DND-41 (cell line): ENCODE measurements around the gene CHSY1.

Experiments used
- ATAC-seq: fragments of 200-7000 bp; cut with Tn5 transposase; 3 replicates; pipeline ENCODE4 v1.9.1; 2021; ENCODE audit warnings: low read depth; ENCODE audit not compliant: insufficient read depth
- DNase-seq: peaks from one replicate; pipeline ENCODE4 v3.0.0-alpha.2; 2020
- H2AFZ ChIP-seq: 2 replicates; pipeline ENCODE4 v1.6.0; 2012; ENCODE audit warnings: low read depth, low read length
- H3K27ac ChIP-seq: 2 replicates; pipeline ENCODE4 v1.5.1; 2012; ENCODE audit warnings: low read length, inconsistent platforms
- H3K27me3 ChIP-seq: fragments of 200-600 bp; sonication (generic); 2 replicates; pipeline ENCODE4 v1.6.0; 2012; ENCODE audit warnings: low read length, mild to moderate bottlenecking, inconsistent platforms; ENCODE audit not compliant: insufficient read depth, poor library complexity
- H3K36me3 ChIP-seq: 2 replicates; pipeline ENCODE4 v1.5.1; 2012; ENCODE audit warnings: low read length, inconsistent platforms; ENCODE audit not compliant: insufficient read depth
- H3K4me1 ChIP-seq: 2 replicates; pipeline ENCODE4 v1.5.1; 2012; ENCODE audit warnings: mild to moderate bottlenecking, low read length; ENCODE audit not compliant: insufficient read depth
- H3K4me2 ChIP-seq: 2 replicates; pipeline ENCODE4 v1.6.0; 2012; ENCODE audit warnings: mild to moderate bottlenecking, moderate library complexity, low read length, inconsistent platforms; ENCODE audit not compliant: insufficient read depth
- H3K4me3 ChIP-seq, 2 experiments: fragments of 200-600 bp in 1 of 2; shearing (Covaris generic) in 1 of 2; 2 replicates each; pipeline ENCODE4 v1.5.1; 2012 to 2016; ENCODE audit warnings: inconsistent platforms in 2 of 2, low read length in 2 of 2, mild to moderate bottlenecking in 2 of 2, low read depth in 1 of 2, moderate library complexity in 1 of 2
- H3K79me2 ChIP-seq: 2 replicates; pipeline ENCODE4 v1.6.0; 2012; ENCODE audit warnings: low read length, inconsistent platforms; ENCODE audit not compliant: insufficient read depth
- H3K9ac ChIP-seq: 2 replicates; pipeline ENCODE4 v1.6.0; 2012; ENCODE audit warnings: low read depth, mild to moderate bottlenecking, inconsistent platforms, low read length, moderate library complexity
- H3K9me3 ChIP-seq: 2 replicates; pipeline ENCODE4 v1.5.1; 2012; ENCODE audit warnings: low read length, moderate library complexity, mild to moderate bottlenecking, inconsistent platforms; ENCODE audit not compliant: insufficient read depth, severe bottlenecking
- H4K20me1 ChIP-seq: 2 replicates; pipeline ENCODE4 v1.6.0; 2012; ENCODE audit warnings: low read length; ENCODE audit not compliant: insufficient read depth
- CTCF ChIP-seq: IDR thresholded peaks from 2 replicates; pipeline ENCODE4 v1.5.1; 2012; ENCODE audit warnings: borderline replicate concordance, low read length, moderate library complexity, mild to moderate bottlenecking; ENCODE audit not compliant: poor library complexity, severe bottlenecking; ENCODE audit errors: extremely low read depth
- EZH2 ChIP-seq: IDR thresholded peaks from 3 replicates; pipeline ENCODE4 v1.6.1; 2012; ENCODE audit warnings: borderline replicate concordance, low read depth, mild to moderate bottlenecking, moderate library complexity, low read length, inconsistent platforms; ENCODE audit not compliant: severe bottlenecking

The CHSY1 gene

GRCh38 chr15:101143321-101143720 lies 108.5 kb downstream of the CHSY1 start:
- no peak overlapping the region for H3K4me2 ChIP-seq
- H3K4me1 ChIP-seq, result no peaks in the 10 kb centered on the region
- H3K9me3 ChIP-seq, result no peaks in the 10 kb centered on the region
- H3K36me3 ChIP-seq, result no peaks in the 10 kb centered on the region
- H3K27me3 ChIP-seq, result no peaks in the 10 kb centered on the region
- H3K27ac ChIP-seq, result no peak overlapping the region
- no peak for ATAC-seq
- H2AFZ ChIP-seq, result no peak overlapping the region
- no peaks in the 10 kb centered on the region for H3K79me2 ChIP-seq
- no peak overlapping the region for H3K9ac ChIP-seq
- H4K20me1 ChIP-seq, result no peaks in the 10 kb centered on the region
- TF ChIP-seq CTCF (no peak), EZH2 (no peak)
- no peak for DNase-seq
- no peak overlapping the region for H3K4me3 ChIP-seq

DNA sequence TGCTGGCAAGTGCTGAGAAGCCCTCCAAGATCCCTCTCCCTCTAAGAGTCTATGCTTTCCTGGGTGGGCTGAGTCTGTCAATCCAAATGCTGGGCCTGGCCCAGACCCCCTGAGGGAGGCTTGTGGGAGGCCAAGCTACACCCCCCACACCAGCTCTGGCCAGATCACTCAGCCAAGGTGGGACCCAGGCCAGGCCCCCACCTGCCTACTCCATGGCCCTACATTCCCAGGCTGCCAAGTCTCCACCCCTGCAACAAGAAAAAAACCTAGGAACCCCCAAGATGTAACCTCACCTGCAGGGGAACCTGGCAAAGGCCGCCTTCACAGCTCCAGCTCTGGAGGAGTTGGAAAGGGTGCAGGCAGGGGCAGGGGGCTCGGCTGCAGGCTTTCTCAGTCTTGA lies 109.1 kb downstream of the CHSY1 start:
- no peaks in the 10 kb centered on the region for H3K9me3 ChIP-seq
- DNase-seq, result no peak
- H3K9ac ChIP-seq, result no peak overlapping the region
- H3K4me1 ChIP-seq, result no peaks in the 10 kb centered on the region
- no peaks in the 10 kb centered on the region for H3K27me3 ChIP-seq
- H2AFZ ChIP-seq, result no peak overlapping the region
- ATAC-seq, result no peak
- H4K20me1 ChIP-seq, result no peaks in the 10 kb centered on the region
- no peaks in the 10 kb centered on the region for H3K36me3 ChIP-seq
- no peak overlapping the region for H3K4me2 ChIP-seq
- TF ChIP-seq EZH2 (no peak), CTCF (no peak)
- H3K79me2 ChIP-seq, result no peaks in the 10 kb centered on the region
- no peak overlapping the region for H3K27ac ChIP-seq
- H3K4me3 ChIP-seq, result no peak overlapping the region

DNA sequence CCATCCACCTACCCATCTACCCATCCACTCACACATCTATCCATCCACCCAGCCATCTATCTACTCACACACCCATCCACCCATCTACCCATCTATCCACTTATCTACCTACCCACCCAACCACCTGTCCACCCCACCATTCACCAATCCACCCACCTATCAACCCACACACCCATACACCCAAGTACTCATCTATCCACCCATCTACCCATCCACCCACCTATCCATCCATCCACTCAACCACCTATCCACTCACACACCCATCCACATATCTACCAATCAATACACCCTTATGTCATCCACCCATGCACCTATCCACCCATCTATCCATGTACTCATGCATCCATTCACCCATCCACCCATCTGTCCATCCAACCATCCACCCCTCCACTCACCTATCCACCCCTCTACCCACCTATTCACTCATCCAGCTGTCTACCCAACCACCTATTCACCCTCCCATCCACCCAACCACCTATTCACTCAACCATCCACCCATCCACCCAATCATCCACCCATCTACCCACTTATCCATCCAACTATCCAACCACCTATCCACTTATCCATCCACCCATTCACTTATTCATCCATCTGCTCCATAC lies 109.8 kb downstream of the CHSY1 start:
- TF ChIP-seq CTCF (no peak), EZH2 (no peak)
- H3K79me2 ChIP-seq, result no peaks in the 10 kb centered on the region
- H3K27me3 ChIP-seq, result no peaks in the 10 kb centered on the region
- H3K27ac ChIP-seq, result no peak overlapping the region
- H4K20me1 ChIP-seq, result no peaks in the 10 kb centered on the region
- no peak overlapping the region for H3K4me2 ChIP-seq
- no peak overlapping the region for H3K9ac ChIP-seq
- DNase-seq, result no peak
- H3K36me3 ChIP-seq, result no peaks in the 10 kb centered on the region
- H2AFZ ChIP-seq, result no peak overlapping the region
- ATAC-seq, result no peak
- H3K4me3 ChIP-seq, result no peak overlapping the region
- H3K9me3 ChIP-seq, result no peaks in the 10 kb centered on the region
- H3K4me1 ChIP-seq, result peaks cover 5% of the 10 kb centered on the region

- no peak for DNase-seq
- Histone ChIP-seq H3K27me3 (no peaks in the 10 kb centered on the region), H2AFZ (no peak overlapping the region), H3K4me2 (no peak overlapping the region), H3K9me3 (no peaks in the 10 kb centered on the region), H3K36me3 (no peaks in the 10 kb centered on the region), H3K79me2 (no peaks in the 10 kb centered on the region), H3K9ac (no peak overlapping the region), H3K27ac (no peak overlapping the region), H4K20me1 (no peaks in the 10 kb centered on the region), H3K4me1 (peaks cover 5% of the 10 kb centered on the region), H3K4me3 (no peak overlapping the region)
- TF ChIP-seq EZH2 (no peak), CTCF (no peak)
- ATAC-seq, result no peak
Observed at GRCh38 chr15:101140697-101141065, 111.2 kb downstream of the CHSY1 start.
